Suppressor macrophage (primary cell): ENCODE data around the gene SH3BP5.

ENCODE experiments used
- DNase-seq, 4 experiments: peaks; one replicate each; pipeline ENCODE4 v3.0.0-alpha.2; 2020 to 2022

SH3BP5 gene

DNA sequence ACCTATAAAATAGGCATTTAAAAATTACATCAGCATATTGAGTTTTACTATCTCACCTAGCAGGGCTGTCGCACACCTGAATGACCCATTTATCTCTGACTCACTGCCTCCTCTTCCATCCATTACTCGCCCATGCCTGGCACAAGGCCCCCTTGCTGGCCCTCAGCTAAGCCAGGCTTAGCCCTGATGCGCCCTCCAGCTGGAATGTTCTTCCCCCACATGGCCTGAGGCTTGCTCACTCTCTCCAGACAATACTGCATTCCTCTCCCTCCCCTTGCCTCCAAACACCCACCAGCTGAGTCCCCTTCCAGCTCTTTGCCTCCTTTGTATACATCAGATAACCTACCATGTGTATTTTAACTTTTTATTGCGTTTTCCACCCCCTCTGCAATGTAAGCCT, 7.2 kb downstream of the SH3BP5 start:
- DNase-seq = no peak

DNA sequence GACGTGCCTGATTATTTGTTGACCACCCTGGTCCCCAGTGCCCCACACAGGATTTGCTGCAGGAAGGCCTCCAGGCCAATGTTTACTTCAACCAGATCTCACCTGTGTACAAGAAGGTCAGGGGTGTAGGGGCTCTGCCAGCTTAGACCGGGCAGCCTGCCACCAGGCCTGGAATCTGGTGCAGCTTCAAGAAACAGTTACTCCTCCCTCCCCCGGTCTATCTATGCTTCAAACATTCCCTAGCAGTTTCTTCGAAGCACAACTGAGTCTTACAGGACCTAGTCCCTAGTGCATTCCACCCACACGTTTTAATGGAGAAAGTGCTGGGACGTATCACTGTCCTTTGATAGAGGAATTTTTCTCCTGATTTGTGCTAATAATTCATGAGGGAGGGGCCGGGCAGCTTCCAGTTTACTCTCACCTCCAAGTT, 8.0 kb downstream of the SH3BP5 start:
- no peak for DNase-seq

DNA sequence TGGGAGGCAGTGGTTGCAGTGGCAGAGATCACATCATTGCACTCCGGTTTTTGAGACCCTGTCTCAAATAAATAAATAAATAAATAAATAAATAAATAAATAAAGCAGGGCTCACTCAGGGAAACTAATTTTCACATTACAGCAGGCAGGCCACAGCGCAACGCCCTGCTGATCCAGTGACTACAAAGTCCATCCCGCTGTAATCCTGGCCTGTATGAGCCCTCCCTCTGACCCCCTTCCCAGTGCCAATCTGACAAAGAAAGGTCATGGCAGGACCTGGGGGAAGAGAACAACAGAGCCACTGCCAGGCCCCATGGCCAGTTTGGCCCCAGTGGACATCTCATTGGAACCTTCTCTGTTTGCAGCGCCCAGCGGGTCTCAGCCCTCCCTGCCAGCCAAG, 9.3 kb downstream of the SH3BP5 start:
- no peak for DNase-seq

DNA sequence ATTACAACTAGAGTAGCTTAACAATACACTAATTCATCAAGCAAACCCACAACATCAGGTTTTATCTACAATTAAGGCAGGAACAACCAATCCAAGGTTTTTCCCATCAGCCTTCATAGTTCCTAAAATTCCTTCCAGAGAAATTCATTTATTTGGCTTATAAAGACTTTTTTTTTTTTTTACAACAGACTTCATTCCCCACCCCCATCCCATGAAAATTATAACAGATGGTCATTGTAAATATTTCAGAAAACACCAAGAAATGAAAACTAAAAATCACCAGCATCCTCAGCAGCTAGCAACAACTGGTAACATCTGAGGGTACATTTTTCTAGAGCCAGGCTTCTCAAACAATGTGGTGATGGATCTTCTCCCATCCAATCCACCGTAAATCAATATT, 11.0 kb downstream of the SH3BP5 start:
- DNase-seq = no peak

DNA sequence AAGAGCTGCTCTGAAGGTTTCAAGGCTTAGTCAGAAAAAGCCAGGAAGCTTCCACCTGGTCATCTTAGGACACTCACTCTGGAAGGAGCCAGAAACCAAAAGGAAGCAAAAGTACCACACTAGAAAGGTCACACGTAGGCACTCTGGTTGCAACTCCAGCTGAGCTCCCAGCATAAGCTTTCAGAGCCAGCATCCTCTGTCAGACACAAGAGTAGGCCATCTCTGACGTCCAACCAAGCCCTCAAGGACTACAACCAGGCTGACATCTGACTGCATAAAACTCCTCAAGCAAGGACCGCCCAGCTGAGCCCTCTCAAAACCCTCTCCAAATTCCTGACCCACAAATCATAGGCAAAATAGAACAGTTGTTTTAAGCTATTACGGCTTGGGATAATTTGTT, 12.8 kb downstream of the SH3BP5 start:
- DNase-seq = peak in 1 of 4 experiments; percentile 26

DNA sequence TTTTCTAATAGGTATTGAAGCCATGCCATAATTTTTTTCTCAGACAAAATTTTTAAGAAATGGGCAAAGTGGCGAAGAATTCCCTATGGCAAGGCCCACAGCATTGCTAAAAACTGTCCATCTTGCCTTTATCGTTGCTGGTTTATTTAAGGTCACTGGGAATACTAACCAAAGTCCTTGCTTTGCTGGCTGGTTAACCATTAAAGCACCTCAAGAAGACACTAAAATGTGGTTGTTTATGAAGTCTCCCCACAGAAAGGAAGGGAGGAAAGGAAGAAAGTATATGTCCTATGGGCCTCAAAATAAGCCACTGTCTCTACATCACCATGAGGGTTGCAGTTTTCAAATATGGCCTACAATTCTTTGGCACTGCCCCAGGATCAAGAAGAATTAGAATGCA, 13.2 kb downstream of the SH3BP5 start:
- no peak for DNase-seq

DNA sequence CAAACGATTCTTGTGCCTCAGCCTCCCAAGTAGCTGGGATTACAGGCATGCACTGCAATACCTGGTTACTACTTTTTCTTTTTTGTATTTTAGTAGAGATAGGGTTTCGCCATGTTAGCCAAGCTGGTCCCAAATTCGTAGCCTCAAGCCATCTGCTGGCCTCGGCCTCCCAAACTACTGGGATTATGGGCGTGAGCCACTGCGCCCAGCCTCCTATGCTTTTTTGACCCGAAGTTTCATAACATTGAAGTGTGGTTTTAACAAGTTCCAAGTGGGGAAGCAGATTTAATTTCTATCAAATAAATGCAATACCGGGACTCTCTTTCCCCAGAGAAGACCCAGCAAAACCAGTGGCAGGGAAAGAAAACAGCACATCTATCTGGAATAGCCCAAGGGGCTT, 13.7 kb downstream of the SH3BP5 start:
- DNase-seq = no peak

DNA sequence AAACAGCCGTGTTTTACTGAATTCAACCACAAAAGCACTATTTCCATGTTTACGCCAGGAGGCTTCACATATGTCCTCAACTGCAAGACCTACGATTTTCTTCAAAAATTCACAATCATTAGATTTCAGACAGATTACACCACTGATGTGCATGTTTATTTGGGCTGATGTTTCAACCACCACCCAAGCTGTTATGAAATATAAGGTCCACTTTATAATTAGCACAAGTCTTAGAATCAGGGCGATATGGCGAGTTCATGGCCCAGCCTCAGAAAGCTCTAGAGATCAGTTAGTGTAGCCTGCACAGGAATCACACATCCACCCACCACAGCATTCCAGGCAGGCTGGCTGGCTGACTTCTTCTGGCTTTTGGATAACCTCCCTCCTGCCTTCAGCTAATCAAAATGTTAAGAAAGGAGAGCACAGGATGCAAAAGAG, 15.4 kb downstream of the SH3BP5 start:
- DNase-seq = peak in 1 of 4 experiments; percentile 28

DNA sequence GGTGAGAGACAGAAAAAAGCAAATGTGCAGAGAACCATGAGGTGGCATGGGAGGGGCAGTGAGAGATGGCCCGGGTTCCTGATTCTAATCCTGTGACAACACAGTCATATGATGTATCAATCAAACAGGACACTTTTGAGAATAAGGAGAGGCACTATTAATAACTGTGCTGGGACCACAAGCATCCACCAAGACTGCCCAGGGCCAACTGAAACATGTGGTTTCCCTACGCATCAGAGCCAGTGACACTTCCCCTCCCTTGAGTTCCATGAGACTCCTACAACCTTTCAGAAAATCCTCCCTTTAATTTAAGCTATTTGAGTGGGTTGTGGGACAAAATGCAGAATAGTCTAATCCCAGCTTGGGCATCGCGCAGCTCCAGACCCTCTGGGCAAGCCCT, 17.4 kb downstream of the SH3BP5 start:
- DNase-seq = peak; percentile 78 to 92 (median 80)

DNA sequence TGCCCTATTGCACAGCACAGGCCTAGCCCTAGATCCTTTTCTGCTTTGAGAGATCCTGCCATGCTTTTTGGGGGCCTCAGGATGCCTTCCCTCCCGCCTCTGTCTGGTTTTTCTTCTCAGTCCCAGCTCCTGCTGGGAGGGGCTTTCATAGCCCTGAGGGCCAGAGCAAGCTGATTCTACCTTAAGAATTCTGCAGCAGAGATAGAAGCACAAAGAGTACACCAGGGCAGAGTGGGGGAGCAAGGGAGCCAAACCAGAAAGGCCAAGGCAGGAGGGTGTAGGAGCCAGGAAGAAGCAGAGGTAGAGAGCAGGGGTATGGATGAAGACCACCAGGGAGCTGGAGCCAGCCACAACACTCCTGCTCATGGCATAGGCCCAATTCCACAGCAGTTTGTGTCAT, 18.1 kb downstream of the SH3BP5 start:
- no peak for DNase-seq

DNA sequence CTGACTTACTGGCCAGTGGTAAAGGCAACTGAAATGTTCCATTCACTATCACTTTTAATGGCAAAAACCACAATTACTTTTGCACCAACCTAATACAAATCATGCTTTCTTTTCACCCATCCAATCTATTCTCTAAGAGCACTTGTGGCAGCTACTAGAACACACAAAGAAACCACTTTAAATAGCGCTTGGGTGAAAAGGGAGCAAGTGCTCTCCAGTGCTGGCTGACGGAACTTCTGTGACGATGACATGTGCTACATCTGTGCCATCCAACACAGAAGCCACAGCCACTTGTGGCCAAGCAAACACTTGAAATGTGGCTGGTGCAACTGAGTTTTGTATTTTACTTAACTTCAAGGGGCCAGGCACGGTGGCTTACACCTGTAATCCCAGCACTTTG, 18.9 kb downstream of the SH3BP5 start:
- no peak for DNase-seq

DNA sequence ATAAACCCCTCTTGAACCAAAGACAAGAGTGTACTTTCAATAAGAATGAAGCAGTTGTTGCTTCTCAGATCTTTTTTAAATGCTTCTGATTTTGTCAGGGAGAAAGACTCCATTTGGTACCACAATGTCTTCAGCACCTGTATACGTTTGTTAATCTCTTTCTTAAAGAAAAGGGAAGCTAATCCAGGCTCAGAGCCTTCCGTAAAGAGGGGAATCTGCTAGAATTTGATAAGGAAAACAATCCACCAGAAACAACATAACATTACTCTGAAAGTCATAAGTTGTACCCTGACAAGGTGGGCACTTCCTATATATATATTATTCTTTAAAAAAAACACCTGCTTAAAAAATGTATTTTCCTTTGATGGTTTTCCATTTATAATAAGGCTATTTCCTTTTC, 19.8 kb downstream of the SH3BP5 start:
- no peak for DNase-seq

DNA sequence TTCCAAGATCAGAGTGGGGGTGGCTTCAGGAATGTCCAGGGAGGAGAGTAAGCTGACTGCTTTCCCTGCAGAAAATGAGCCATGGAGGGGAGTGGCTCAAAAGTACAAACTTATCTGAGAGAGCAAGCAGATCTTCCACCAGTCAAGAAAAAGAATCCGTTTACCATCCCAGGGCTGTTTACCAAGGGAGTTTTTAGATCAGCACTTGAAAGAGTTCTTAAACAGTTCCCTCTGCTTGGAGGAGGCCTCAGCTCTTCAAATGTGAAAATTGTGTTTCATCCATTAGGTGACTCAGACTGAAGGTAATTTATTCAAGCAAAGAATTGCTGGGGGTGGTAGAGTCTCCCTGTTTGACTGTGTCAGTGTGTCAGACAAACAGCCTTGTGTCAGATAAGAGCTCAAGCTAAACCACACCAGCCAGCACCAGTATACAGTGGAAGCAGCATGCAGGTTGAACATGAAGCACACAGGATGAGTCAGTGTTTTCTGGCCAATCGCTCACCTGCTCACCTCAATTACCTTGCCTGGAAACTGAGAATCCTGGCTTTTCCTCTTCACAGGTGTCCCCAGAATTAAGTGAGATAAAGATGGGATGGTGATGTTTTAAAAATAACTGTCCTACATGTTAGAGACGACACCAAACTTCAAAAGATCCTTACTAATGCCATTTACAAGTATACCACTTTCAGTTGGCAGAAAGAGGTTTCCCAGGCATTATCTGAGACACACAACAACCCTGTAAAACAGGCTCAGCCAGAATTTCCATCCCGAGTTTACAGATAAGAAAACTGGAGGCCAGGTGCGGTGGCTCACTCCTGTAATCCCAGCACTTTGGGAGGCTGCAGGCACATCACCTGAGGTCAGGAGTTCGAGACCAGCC, 21.7 kb downstream of the SH3BP5 start:
- DNase-seq = no peak

DNA sequence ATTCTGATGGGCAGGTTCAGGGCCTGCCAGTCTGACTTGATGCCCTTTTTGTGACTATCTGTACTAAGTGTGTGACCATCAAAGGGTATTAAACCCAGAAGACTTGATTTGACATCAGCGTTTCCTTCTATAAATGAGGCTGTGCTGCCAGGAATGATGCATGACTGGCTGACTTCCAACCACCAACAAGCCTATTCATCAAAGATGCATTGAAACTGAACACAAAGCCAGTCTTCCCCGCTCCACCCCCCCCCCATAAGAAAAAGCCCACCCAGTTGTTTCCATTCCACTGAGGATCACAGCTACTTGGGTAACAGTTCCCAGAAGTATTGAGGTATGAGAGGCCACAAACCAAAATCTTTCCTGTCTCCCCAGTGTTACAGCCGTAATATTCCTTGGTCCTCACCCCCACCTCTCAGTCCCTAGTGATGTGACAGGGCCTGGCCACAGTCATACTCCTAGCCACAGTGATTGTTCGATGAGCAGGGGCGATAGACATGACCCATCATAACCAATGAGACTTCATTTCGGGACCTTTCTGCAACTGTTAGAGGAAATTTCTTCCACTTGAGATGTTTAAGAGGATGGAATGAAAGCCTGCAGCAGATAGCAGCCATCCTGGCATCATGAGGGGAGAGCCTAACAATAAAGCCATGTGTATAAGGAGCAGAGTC, 22.6 kb downstream of the SH3BP5 start:
- DNase-seq = no peak

DNA sequence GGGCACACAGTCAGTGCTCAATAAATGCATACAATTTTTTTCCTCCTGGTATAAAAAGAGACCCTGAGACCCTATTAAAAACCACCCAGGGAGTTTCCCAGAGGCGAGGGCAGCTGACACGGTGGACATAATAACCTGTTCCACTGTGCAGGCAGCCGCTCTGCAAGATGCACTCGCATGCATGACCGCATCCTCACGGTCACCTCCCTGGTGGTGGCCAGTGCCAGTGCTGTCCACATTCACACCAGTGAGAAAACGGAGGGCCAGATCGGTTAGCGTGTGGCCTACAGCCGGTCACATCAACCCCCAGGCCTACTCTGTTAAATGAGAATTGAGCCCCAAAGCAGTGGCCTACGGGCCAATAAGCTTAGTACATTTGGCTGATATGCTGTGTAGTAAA, 24.8 kb downstream of the SH3BP5 start:
- DNase-seq = no peak

DNA sequence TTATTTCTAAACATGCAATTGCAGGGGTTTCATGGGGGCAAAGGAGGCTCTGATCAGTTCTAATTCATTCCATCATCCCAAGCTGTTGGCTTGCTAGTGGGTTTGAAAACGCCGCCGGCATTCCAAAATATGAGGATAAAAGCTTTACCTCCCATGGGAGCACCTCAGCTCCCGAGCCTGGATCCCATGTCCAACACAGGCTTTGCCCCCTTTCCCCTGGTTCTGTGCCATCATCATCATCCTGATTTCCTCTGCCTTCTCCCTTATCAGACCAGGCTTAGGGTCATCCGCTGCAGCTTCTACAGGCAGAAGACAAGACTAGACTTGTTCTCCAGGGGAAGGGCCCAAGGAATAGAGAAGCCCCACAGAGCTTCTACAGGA, 25.4 kb downstream of the SH3BP5 start:
- no peak for DNase-seq

DNA sequence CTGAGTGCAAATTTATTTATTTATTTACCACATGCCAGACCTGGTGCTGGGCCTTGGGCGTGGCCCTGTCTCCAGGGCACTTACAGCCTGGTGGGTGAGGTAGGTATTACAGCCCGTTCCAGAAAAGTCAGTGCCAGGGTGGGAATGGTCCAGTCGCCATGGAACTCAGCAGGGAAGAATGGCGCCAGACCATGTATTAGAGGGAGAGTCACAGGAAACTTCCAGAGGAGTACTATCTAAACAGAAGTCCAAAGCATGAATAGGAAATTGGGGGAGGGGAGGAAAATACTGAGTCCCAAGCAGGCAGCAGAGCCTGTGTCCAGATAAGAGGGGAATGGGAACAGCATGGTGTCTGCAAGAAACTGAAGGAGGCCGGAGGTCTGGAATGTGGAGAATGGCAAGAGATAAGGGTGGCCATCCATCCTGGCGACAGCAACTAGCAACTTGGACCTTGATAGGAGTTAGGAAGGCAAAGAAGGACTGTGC, 27.0 kb downstream of the SH3BP5 start:
- DNase-seq = peak in 2 of 4 experiments; percentile 31 to 46

DNA sequence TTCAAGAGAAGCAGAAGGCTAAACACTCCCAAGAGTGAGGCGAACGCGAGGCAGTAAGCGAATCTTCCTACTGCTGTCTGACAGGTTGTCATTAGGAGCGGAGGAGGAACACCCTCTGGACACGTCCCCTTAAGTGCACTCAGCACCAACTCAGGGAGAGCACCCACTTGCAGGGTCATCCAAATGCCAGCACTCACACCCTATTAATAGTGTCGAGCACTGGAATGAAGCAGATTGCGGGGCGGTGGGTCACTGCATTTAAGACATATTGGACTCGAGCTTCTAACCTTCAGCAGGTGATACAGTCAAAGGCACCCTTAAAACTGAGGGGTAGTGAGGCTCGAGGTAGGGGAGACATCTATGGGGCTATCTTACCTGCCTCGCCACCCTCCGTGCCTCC, 28.7 kb downstream of the SH3BP5 start:
- DNase-seq = no peak

DNA sequence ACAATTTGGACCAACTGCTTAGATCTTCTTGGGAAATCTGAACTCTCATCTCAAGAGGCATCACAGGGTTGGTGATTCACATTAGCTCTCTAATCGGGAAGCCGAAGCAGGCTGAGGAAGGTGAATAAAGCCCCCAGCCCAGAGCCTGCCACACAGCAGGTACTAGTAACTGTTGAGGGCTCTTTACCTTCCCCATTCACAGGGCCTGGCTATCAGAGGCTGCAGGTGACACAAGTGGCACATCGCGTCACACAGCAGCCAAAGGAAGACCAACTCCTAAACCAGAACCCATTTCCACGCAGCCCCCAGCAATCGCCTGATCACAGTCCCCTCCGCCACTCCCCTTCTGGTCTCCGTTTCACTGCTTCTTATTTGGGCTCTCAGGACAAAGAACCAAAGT, 29.2 kb downstream of the SH3BP5 start:
- DNase-seq = no peak

DNA sequence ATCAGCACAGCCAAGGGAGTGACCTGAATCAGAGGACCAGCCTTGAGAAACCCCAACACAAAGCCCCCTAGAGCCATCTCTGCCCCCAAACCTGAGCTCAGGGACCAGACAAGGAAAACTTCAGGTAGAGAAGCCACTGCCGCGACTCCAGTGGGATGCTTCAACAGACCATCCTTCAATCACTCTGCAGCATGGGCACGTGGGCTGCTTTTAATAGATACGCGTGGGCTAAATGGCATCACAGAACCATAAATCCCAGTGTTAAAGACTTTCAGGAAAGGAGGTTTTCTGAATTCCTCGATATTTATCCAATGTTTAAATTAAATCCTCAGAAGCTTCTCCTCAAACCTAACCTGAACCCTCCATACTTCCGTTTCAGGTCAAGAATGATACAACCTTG, 30.6 kb downstream of the SH3BP5 start:
- DNase-seq = no peak

DNA sequence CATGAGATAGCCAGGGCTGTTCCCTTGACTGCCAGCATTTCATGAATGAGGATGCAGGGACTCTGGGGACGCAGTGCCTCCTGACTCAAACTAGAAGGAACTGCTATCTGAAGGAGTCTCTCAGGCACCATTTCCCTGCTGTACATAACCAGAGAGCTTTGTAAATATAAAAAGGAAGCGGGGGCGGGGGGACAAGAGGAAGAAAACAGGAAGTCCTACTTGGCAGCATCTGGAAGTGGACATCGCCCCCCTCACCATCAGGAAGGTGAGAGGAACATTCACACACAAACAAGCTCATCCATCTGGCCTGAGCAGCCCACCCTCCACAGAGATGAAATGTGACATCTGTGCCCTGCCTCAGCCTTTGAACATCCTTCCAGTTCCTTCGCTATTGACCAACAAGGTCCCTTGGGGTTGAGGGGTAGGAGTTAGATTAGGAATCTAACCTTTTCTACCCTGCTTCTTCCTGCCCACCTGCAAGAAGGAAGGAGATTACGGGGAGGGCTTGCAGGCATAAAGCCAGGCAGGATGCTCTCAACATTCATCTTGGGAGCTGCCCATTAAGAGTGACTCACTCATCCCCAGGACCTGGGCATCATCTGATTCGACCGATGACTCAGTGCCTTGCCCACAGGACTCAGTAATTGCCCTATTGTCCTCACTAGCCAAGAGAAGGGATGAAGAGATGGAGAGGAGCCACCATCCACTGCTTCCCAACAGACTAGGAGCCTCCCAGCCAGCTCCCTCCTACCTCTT, 31.9 kb downstream of the SH3BP5 start:
- DNase-seq = peak; percentile 76 to 90 (median 86)

DNA sequence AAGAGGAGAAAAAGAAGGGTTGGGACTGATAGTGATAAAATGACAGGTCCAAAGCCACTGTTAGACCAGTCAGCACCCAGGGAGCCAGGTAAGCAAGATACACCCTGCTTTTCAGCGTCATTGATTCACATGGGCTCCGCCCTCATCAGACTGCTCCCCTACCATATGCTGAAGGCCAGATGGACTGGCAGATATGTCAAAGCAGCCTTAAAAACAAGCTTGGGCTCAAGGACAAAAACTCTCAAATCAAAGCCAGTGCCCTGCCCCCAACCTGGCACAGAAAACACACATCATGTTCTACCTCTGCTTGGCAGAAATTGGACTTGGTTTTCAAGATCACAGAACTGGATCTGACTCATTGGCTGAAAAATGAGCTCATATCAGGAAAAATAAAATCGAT, 33.4 kb downstream of the SH3BP5 start:
- DNase-seq = no peak

DNA sequence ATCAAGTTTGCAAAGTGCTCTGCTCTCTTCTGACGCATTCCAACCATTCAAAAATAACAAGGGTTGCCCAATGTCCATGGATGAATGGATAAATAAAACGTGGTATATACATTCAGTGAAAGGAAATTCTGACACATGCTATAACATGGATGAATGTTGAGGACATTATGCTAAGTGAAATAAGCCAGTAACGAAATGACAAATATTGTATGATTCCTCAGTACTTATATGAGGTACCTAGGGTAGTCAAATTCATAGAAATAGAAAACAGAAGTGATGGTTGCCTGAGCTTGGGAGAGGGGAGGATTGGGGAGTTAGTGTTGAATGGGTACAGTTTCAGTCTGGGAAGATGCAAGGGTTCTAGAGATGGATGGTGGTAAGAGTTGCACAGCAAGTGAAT, 33.9 kb downstream of the SH3BP5 start:
- no peak for DNase-seq
